Bronchial epithelial cell (primary cell): ENCODE data around the gene SETMAR. TPM values are rescaled to one million over a fixed set of nuclear protein-coding genes. Genes with fewer than 3 reads are reported as not detected.
A peak's percentile ranks its signal among the peaks of the same experiment; 100 is the strongest.

Source experiments
- DNase-seq: peaks from one replicate; pipeline ENCODE4 v3.0.0-alpha.2; 2010; ENCODE audit warnings: low read depth
- FAIRE-seq: peaks from 2 replicates; lab custom pipeline; 2011; peaks lifted over from hg19 to GRCh38; lab: Jason Lieb, UNC
- H3K27me3 ChIP-seq: 2 replicates; pipeline ENCODE4 v1.5.1; 2011; ENCODE audit warnings: low read length; ENCODE audit not compliant: control insufficient read depth, insufficient read depth
- H3K36me3 ChIP-seq: 2 replicates; pipeline ENCODE4 v1.5.1; 2011; ENCODE audit warnings: low read length; ENCODE audit not compliant: control insufficient read depth, insufficient read depth
- H3K4me3 ChIP-seq: 2 replicates; pipeline ENCODE4 v1.5.1; 2011; ENCODE audit warnings: mild to moderate bottlenecking, low read depth, low read length, control low read depth
- CTCF ChIP-seq: IDR thresholded peaks from 2 replicates; pipeline ENCODE4 v1.5.1; 2011; ENCODE audit warnings: mild to moderate bottlenecking, moderate library complexity, low read length, control low read depth, inconsistent platforms; ENCODE audit not compliant: insufficient read depth, severe bottlenecking
- total RNA-seq: library from RNA; depleted of rRNA; stranded (reverse); fragments of >200 nt; gene quantifications from 2 replicates; pipeline ENCODE4 v1.2.1, GENCODE V29; 2014

The SETMAR gene
- total RNA-seq, 1 donor from 2014 or later, result 5.0 TPM

- Histone ChIP-seq H3K36me3 (no peaks in the 10 kb centered on the region), H3K27me3 (no peaks in the 10 kb centered on the region), H3K4me3 (no peak overlapping the region)
- no peak for TF ChIP-seq CTCF
- DNase-seq (no peak), FAIRE-seq (no peak)
Observed at GRCh38 chr3:4279516-4280105, 23.6 kb upstream of the SETMAR start.

GRCh38 chr3:4281991-4282390 lies 21.2 kb upstream of the SETMAR start:
- H3K4me3 ChIP-seq, result no peak overlapping the region
- H3K36me3 ChIP-seq, result no peaks in the 10 kb centered on the region
- FAIRE-seq (no peak), DNase-seq (no peak)
- no peak for TF ChIP-seq CTCF
- no peaks in the 10 kb centered on the region for H3K27me3 ChIP-seq

- Histone ChIP-seq H3K27me3 (no peaks in the 10 kb centered on the region), H3K4me3 (no peak overlapping the region), H3K36me3 (no peaks in the 10 kb centered on the region)
- DNase-seq, result no peak
- FAIRE-seq, result no peak
- no peak for TF ChIP-seq CTCF
Observed at GRCh38 chr3:4284865-4285264, 18.3 kb upstream of the SETMAR start.

GRCh38 chr3:4289044-4289443 lies 14.1 kb upstream of the SETMAR start:
- Histone ChIP-seq H3K4me3 (no peak overlapping the region), H3K36me3 (no peaks in the 10 kb centered on the region), H3K27me3 (no peaks in the 10 kb centered on the region)
- no peak for TF ChIP-seq CTCF
- DNase-seq, result no peak
- no peak for FAIRE-seq

GRCh38 chr3:4290272-4290893 lies 12.8 kb upstream of the SETMAR start:
- FAIRE-seq (no peak), DNase-seq (peak; percentile 50)
- peak; percentile 78 for TF ChIP-seq CTCF

More at GRCh38 chr3:4290272-4290893, 12.8 kb upstream of the SETMAR start:
- H3K4me3 ChIP-seq, result no peak overlapping the region
- no peaks in the 10 kb centered on the region for H3K36me3 ChIP-seq
- no peaks in the 10 kb centered on the region for H3K27me3 ChIP-seq
